SKM-1 (cell line): ENCODE data around the gene CSGALNACT2.

Source experiments
- DNase-seq: peaks from one replicate; lab custom pipeline; 2025; ENCODE audit not compliant: unreplicated experiment; lab: John Stamatoyannopoulos, UW

CSGALNACT2 gene

GRCh38 chr10:43112608-43112961 is 25.7 kb upstream of the CSGALNACT2 start:
- DNase-seq, result no peak

- DNase-seq, result no peak
These were observed 24.8 kb upstream of the CSGALNACT2 start for GRCh38 chr10:43113201-43114087.

GRCh38 chr10:43114088-43114742 is 24.0 kb upstream of the CSGALNACT2 start:
- DNase-seq, result no peak

- no peak for DNase-seq
These were observed 23.3 kb upstream of the CSGALNACT2 start for GRCh38 chr10:43114743-43115611.

GRCh38 chr10:43115881-43116595 is 22.2 kb upstream of the CSGALNACT2 start:
- DNase-seq, result no peak

- no peak for DNase-seq
These were observed 21.6 kb upstream of the CSGALNACT2 start for GRCh38 chr10:43116596-43116995.

- DNase-seq, result no peak
These were observed 21.0 kb upstream of the CSGALNACT2 start for GRCh38 chr10:43117031-43117776.

GRCh38 chr10:43117777-43118583 is 20.3 kb upstream of the CSGALNACT2 start:
- no peak for DNase-seq

GRCh38 chr10:43118631-43119415 is 19.4 kb upstream of the CSGALNACT2 start:
- DNase-seq, result no peak

- DNase-seq, result no peak
These were observed 18.7 kb upstream of the CSGALNACT2 start for GRCh38 chr10:43119416-43120115.

- DNase-seq, result no peak
These were observed 17.9 kb upstream of the CSGALNACT2 start for GRCh38 chr10:43120116-43120928.

- peak; percentile 64 for DNase-seq
These were observed 17.3 kb upstream of the CSGALNACT2 start for GRCh38 chr10:43120929-43121314.

GRCh38 chr10:43121444-43121843 is 16.8 kb upstream of the CSGALNACT2 start:
- DNase-seq, result no peak

- DNase-seq, result no peak
These were observed 16.1 kb upstream of the CSGALNACT2 start for GRCh38 chr10:43122096-43122495.

- DNase-seq, result no peak
These were observed 15.4 kb upstream of the CSGALNACT2 start for GRCh38 chr10:43122826-43123225.

GRCh38 chr10:43123361-43124093 is 14.7 kb upstream of the CSGALNACT2 start:
- no peak for DNase-seq
